CD14-positive monocyte (primary cell): ENCODE results near the gene SNCB. TPM values are rescaled to one million over a fixed set of nuclear protein-coding genes. Genes with fewer than 3 reads are reported as not detected.

ENCODE experiments used
- DNase-seq, 3 donors: peaks; one replicate each; pipeline ENCODE4 v3.0.0-alpha.2; 2011 to 2022
- H2AFZ ChIP-seq: 2 replicates; pipeline ENCODE4 v1.6.0; 2012; ENCODE audit warnings: mild to moderate bottlenecking, low read depth, low read length, inconsistent platforms; ENCODE audit not compliant: insufficient read depth, poor library complexity, severe bottlenecking
- H3K27ac ChIP-seq, 2 donors: 1 replicate in 1 of 2; 2 replicates in 1 of 2; pipeline ENCODE4 v1.5.1; 2012 to 2013; ENCODE audit warnings: low read length in 2 of 2, control low read depth in 1 of 2, inconsistent platforms in 1 of 2, low read depth in 1 of 2, mild to moderate bottlenecking in 1 of 2
- H3K27me3 ChIP-seq, 2 donors: one replicate each; pipeline versions ENCODE4 v1.6.0 to v1.6.1; 2011 to 2013; ENCODE audit warnings: low read length in 2 of 2; ENCODE audit not compliant: control insufficient read depth in 2 of 2, insufficient read depth in 2 of 2
- H3K36me3 ChIP-seq, 2 donors: replicated peaks in 1 of 2; 1 replicate in 1 of 2; 2 replicates in 1 of 2; pipeline versions ENCODE4 v1.5.1 to v1.6.1; 2012 to 2013; ENCODE audit warnings: low read length in 2 of 2, control low read depth in 1 of 2, inconsistent platforms in 1 of 2, mild to moderate bottlenecking in 1 of 2; ENCODE audit not compliant: insufficient read depth in 2 of 2, control insufficient read depth in 1 of 2
- H3K4me1 ChIP-seq, 2 donors: 1 replicate in 1 of 2; 2 replicates in 1 of 2; pipeline versions ENCODE4 v1.5.1 to v1.6.1; 2012 to 2013; ENCODE audit warnings: low read length in 2 of 2, control low read depth in 1 of 2, inconsistent platforms in 1 of 2, mild to moderate bottlenecking in 1 of 2, moderate library complexity in 1 of 2; ENCODE audit not compliant: insufficient read depth in 2 of 2, control insufficient read depth in 1 of 2
- H3K4me2 ChIP-seq: replicated peaks from 2 replicates; pipeline ENCODE3; 2012; ENCODE audit warnings: low read length, moderate library complexity, mild to moderate bottlenecking; ENCODE audit not compliant: poor library complexity, severe bottlenecking; ENCODE audit errors: extremely low read depth
- H3K4me3 ChIP-seq, 3 experiments: fragments of 200-600 bp in 1 of 3; sonication (generic) in 1 of 3; replicated peaks in 1 of 3; 1 replicate in 2 of 3; 2 replicates in 1 of 3; pipeline ENCODE4 v1.5.1; 2011 to 2013; ENCODE audit warnings: low read length in 3 of 3, mild to moderate bottlenecking in 3 of 3, control low read depth in 2 of 3, low read depth in 2 of 3, inconsistent platforms in 1 of 3, moderate library complexity in 1 of 3
- H3K79me2 ChIP-seq: 2 replicates; pipeline ENCODE4 v1.6.0; 2012; ENCODE audit warnings: mild to moderate bottlenecking, control low read depth, inconsistent platforms, low read length, moderate library complexity; ENCODE audit not compliant: insufficient read depth
- H3K9ac ChIP-seq: 2 replicates; pipeline ENCODE4 v1.6.0; 2017; ENCODE audit warnings: low read length, mild to moderate bottlenecking; ENCODE audit not compliant: insufficient read depth, poor library complexity, severe bottlenecking
- H3K9me3 ChIP-seq, 2 donors: replicated peaks in 1 of 2; 1 replicate in 1 of 2; 2 replicates in 1 of 2; pipeline versions ENCODE4 v1.5.1 to v1.6.1; 2012 to 2013; ENCODE audit warnings: low read length in 2 of 2, control low read depth in 1 of 2; ENCODE audit not compliant: control insufficient read depth in 1 of 2, insufficient read depth in 1 of 2
- H4K20me1 ChIP-seq: 2 replicates; pipeline ENCODE4 v1.6.0; 2012; ENCODE audit warnings: mild to moderate bottlenecking, low read length, control low read depth, moderate library complexity; ENCODE audit not compliant: insufficient read depth
- H3K27ac Mint-ChIP-seq, 7 donors: one replicate each; pipeline ENCODE4 v1.8.0; 2020; ENCODE audit warnings: mild to moderate bottlenecking in 7 of 7, mixed read lengths in 7 of 7, moderate library complexity in 6 of 7, inconsistent platforms in 2 of 7
- H3K27me3 Mint-ChIP-seq, 3 donors: one replicate each; pipeline ENCODE4 v1.8.0; 2021 to 2022; ENCODE audit warnings: low read depth in 3 of 3, mild to moderate bottlenecking in 3 of 3, mixed read lengths in 3 of 3, moderate library complexity in 3 of 3, inconsistent platforms in 1 of 3
- H3K36me3 Mint-ChIP-seq, 2 donors: one replicate each; pipeline ENCODE4 v1.8.0; 2020; ENCODE audit warnings: mixed read lengths in 2 of 2, inconsistent platforms in 1 of 2, mild to moderate bottlenecking in 1 of 2
- H3K4me1 Mint-ChIP-seq: one replicate; pipeline ENCODE4 v1.8.0; 2020; ENCODE audit warnings: mild to moderate bottlenecking, mixed read lengths
- H3K4me3 Mint-ChIP-seq, 2 donors: one replicate each; pipeline ENCODE4 v1.8.0; 2020; ENCODE audit warnings: mild to moderate bottlenecking in 2 of 2, mixed read lengths in 2 of 2, moderate library complexity in 1 of 2
- H3K9me3 Mint-ChIP-seq, 7 donors: one replicate each; pipeline ENCODE4 v1.8.0; 2020 to 2022; ENCODE audit warnings: mixed read lengths in 7 of 7, mild to moderate bottlenecking in 6 of 7, moderate library complexity in 6 of 7, inconsistent platforms in 2 of 7
- CTCF ChIP-seq: fragments of 200-600 bp; IDR thresholded peaks from one replicate; pipeline ENCODE4 v1.8.0; 2022; ENCODE audit warnings: antibody characterized with exemption, mild to moderate bottlenecking
- WGBS: methylation state at CpG from one replicate; pipeline ENCODE4 v1.1.5; 2013; ENCODE audit warnings: missing lambda C conversion rate; ENCODE audit not compliant: insufficient coverage; 5-methylcytosine and 5-hydroxymethylcytosine counted together
- intact Hi-C, 2 donors: fragments of 100-400 bp; cut with micrococcal nuclease; formaldehyde crosslinking; loops; one replicate each; pipeline versions ENCODE4 v1.15.0 to v1.15.1; 2023
- polyA plus RNA-seq, 3 donors: library from polyadenylated mRNA; depleted of rRNA in 1 of 3; unstranded in 2 of 3; stranded (reverse) in 1 of 3; fragments of 300-500 nt in 2 of 3; fragments of >200 nt in 1 of 3; fragmentation: Illumina TruSeq in 2 of 3; gene quantifications; 1 replicate in 2 of 3; 2 replicates in 1 of 3; pipeline ENCODE4 v1.2.3, GENCODE V29; 2012 to 2021

Gene SNCB
- polyA plus RNA-seq, 3 donors, result not detected

- Mint-ChIP-seq H3K36me3 (peaks cover 2% of the 10 kb centered on the region in 2 donors), H3K9me3 (peaks cover 0 to 9% (median 2%) of the 10 kb centered on the region in 7 donors), H3K27me3 (peaks cover 50 to 76% (median 68%) of the 10 kb centered on the region in 3 donors), H3K4me3 (no peak overlapping the region), H3K27ac (no peak overlapping the region), H3K4me1 (peaks cover 8% of the 10 kb centered on the region)
- Histone ChIP-seq H3K4me1 (peaks cover 5 to 11% of the 10 kb centered on the region in 2 donors), H3K4me3 (no peak overlapping the region), H3K9ac (no peak overlapping the region), H3K36me3 (no peaks in the 10 kb centered on the region), H2AFZ (no peak overlapping the region), H4K20me1 (no peaks in the 10 kb centered on the region), H3K27ac (no peak overlapping the region), H3K27me3 (peaks cover 22 to 74% of the 10 kb centered on the region in 2 donors), H3K4me2 (no peak overlapping the region), H3K9me3 (peaks cover 0 to 9% of the 10 kb centered on the region in 2 donors), H3K79me2 (no peaks in the 10 kb centered on the region)
- intact Hi-C loops, result no loop called here
- WGBS, result 95% methylated on average over 2 of the region's 2 CpGs
- no peak for DNase-seq
- no peak for TF ChIP-seq CTCF
Observed at GRCh38 chr5:176625512-176625911, 4.8 kb downstream of the SNCB start.

- peaks cover 0 to 14% (median 7%) of the 10 kb centered on the region in 7 donors for H3K9me3 Mint-ChIP-seq
- H3K36me3 Mint-ChIP-seq, result peaks cover 6% of the 10 kb centered on the region in 2 donors
- H3K27ac Mint-ChIP-seq, result no peak overlapping the region
- no peak overlapping the region for H3K27ac ChIP-seq
- H3K36me3 ChIP-seq, result no peaks in the 10 kb centered on the region
- no peak overlapping the region for H3K9ac ChIP-seq
- intact Hi-C loops, result no loop called here
- peaks cover 54 to 79% (median 71%) of the 10 kb centered on the region in 3 donors for H3K27me3 Mint-ChIP-seq
- no peak for DNase-seq
- no peaks in the 10 kb centered on the region for H3K79me2 ChIP-seq
- WGBS, result 70% methylated on average over 9 of the region's 9 CpGs
- peaks cover 13% of the 10 kb centered on the region for H3K4me1 Mint-ChIP-seq
- TF ChIP-seq CTCF, result no peak
- H3K4me3 ChIP-seq, result no peak overlapping the region
- H3K4me3 Mint-ChIP-seq, result no peak overlapping the region
- H2AFZ ChIP-seq, result no peak overlapping the region
- peaks cover 11 to 16% of the 10 kb centered on the region in 2 donors for H3K4me1 ChIP-seq
- H3K9me3 ChIP-seq, result peaks cover 2 to 12% of the 10 kb centered on the region in 2 donors
- no peaks in the 10 kb centered on the region for H4K20me1 ChIP-seq
- H3K27me3 ChIP-seq, result peaks cover 23 to 77% of the 10 kb centered on the region in 2 donors
- H3K4me2 ChIP-seq, result no peak overlapping the region
Observed at GRCh38 chr5:176624938-176625337, 5.4 kb downstream of the SNCB start.
